NCI-H2227 treated with DMSO at 0.1 percent for 48 hours (cell line): Measurements from ENCODE around the gene TRABD2B.
"Not testable (repeated sequence)": the region's sequence is repeated elsewhere in the genome, so short reads cannot be mapped to it uniquely, and the experiment has no call there.

Source experiments
- DNase-seq: peaks from one replicate; lab custom pipeline; 2025; lab: John Stamatoyannopoulos, UW

TRABD2B gene

GRCh38 chr1:47967864-47968555 lies 29.2 kb downstream of the TRABD2B start:
- DNase-seq = no peak

GRCh38 chr1:47965816-47966215 lies 31.4 kb downstream of the TRABD2B start:
- DNase-seq = no peak

DNA sequence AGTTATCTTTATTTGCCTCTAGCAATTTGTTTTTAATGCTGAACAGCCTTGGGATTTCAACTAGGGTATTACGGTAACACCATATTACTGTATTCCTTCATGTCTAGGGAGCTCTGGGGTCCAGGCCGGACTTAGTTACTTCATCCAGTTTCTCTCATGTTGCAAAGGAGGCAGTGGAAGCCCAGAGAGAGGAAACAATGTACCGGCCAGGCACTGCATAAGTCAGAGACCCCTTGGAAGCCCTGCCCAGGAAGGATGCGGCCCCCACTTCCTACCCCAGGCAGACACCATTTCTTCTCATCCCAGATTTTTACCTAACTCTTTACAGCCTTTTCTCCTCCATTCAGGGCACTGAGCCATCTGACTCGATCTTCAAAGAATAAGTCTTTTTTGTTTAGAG lies 32.5 kb downstream of the TRABD2B start:
- no peak for DNase-seq

GRCh38 chr1:47963568-47964358 lies 33.4 kb downstream of the TRABD2B start:
- no peak for DNase-seq

DNA sequence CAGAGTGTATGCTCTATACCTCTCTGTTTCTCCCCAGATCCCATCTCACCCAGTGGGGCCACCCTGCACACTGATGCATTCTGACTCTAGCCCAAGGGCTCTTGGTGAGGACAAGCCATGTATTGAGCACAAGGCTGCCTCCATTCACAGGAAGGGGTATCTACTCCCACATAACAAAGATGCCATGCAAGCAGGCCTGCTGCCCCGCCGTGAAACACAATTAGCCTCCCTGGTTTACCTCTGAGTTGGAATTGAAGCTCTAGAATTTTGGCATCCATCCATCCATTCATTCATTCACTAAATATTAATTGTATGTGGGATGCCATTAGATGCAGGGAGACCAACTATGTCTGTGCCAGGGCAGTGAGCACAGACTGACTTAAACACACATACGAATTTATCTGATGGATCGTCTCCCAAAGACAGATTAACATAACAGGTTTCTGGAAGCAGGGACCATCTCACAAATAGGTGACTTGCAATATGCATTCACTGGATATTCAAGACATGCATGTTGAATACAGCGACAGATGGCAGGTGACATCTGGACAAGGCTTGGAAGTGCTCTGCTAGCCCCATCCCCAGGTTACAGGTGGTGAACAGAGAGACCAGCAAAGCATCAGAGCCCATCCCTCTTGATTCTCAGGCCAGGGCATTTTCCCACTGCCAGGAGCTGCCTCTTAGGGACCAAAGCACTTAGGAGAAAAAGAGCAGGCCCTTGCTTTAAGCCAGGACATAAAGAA lies 34.3 kb downstream of the TRABD2B start:
- no peak for DNase-seq

DNA sequence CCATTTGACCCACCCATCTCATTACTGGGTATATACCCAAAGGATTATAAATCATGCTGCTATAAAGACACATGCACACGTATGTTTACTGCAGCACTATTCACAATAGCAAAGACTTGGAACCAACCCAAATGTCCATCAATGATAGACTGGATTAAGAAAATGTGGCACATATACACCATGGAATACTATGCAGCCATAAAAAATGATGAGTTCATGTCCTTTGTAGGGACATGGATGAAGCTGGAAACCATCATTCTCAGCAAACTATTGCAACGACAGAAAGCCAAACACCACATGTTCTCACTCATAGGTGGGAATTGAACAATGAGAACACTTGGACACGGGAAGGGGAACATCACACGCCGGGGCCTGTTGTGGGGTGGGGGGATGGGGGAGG lies 35.4 kb downstream of the TRABD2B start:
- not testable (repeated sequence) for DNase-seq

DNA sequence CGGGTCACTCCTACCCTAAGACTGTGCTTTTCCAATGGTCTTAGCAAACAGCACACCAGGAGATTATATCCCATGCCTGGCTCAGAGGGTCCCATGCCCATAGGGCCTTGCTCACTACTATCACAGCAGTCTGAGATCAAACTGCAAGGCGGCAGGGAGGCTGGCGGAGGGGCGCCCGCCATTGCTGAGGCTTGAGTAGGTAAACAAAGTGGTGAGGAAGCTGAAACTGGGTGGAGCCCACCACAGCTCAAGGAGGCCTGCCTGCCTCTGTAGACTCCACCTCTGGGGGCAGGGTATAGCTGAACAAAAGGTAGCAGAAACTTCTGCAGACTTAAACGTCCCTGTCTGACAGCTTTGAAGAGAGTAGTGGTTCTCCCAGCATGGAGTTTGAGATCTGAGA lies 40.7 kb downstream of the TRABD2B start:
- not testable (repeated sequence) for DNase-seq

DNA sequence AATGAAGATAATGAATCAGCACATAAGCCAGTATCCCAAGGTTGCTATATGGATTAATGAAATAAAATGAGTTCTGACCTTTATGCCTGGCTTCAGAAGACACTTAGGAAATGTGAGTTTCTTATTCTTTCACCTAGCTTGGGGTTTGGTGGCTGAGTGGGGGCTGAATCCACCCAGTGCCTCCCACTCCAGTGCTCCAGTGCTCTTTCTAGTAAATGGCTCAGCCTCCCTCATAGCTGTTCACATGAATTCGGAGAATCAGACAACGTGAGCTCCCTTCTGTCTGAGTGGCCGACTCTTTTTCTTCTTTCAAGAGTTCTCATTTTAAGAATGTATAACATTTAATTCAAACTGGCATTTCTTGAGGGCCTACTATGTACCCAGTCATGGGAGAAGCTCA lies 43.5 kb downstream of the TRABD2B start:
- no peak for DNase-seq

GRCh38 chr1:47951545-47952235 lies 45.5 kb downstream of the TRABD2B start:
- no peak for DNase-seq

DNA sequence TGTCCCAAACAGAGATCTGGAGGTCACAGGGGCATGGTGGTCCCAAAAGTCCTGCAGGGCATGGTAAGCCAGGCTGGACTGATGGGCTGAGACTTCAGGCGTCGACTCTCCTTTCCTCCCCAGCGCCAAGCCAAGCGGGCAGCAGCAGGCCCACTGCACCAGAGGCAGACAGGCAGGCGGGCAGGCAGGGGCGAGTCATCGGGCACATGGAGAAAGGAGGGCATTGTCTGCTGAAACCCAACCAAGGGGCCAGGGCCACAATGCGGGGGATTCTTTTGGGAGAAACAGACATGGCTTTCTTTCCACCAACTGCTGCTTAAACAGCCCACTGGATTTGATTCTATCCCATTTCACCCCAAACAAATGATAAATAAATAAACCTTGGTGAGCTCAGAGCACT lies 46.2 kb downstream of the TRABD2B start:
- DNase-seq = no peak

- DNase-seq = no peak
Measured at GRCh38 chr1:47950471-47950870, 46.7 kb downstream of the TRABD2B start.

DNA sequence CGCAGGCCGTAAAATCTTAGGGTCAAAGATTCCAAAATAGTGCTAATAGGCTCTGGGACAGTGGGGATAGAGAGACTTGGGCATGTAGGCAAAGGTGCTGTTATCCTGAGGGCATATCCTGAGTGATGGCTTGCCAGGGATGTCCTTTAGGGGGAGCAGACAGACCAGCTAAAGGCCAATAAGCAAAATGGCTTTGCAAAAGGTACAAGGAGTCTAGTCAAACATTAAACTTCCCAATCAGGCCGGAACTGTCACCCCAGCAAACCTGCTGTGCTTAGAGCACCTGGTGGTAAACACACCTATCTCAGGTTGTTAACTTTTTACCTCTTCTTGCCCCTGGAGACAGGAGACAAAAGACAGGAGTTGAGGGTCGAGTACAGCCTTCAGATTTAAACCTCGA lies 49.1 kb downstream of the TRABD2B start:
- no peak for DNase-seq

GRCh38 chr1:47947531-47947930 lies 49.7 kb downstream of the TRABD2B start:
- DNase-seq = no peak

DNA sequence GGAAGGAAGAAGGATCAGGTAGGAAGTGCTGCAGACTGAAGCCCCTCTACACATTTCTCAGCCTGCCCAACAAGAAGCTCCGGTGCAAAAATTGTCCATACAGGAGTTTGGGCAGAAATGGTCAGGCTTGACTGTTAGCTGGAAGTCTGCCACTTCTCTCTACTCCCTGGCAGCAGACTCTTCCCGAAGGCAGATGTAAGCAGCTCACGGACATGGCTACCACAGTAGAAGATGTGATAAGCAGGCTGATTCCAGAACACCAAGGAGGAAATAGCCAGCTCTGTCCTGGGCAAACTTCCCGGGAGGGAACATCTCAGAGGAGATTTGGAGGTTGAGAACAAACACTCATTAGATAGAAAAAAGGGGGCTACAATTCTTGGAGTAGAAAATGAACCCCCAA lies 52.6 kb downstream of the TRABD2B start:
- no peak for DNase-seq

- DNase-seq = no peak
Measured at GRCh38 chr1:47942240-47942629, 55.0 kb downstream of the TRABD2B start.

DNA sequence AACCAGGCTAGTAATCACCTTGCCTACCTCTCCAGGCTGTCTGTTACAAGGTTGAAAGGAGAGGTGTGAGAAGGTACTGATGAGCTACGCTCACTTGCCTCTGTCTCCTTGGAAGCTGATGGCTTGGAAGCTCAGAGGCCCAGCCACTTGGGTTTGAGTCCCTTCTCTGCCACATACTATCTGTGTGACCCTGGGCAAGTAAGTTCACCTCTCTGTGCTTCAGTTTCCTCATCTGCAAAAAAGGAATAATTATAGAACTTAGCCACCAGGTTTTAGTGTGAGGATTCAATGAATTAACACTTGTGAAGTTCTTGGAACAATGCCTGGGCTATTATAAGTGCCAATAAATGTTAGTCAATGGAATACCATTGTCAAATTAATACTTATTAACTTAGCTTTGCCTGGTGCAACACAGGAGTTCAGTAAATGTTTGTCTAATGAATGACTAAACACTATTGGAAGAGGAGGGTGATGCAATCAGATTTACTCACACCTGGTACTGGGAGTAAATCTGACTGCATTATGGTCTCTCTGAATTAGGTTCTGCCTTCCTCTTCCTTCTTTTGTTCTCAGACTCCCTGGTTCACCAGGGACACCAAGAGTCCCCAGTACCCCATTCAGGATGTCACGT lies 55.5 kb downstream of the TRABD2B start:
- DNase-seq = no peak

GRCh38 chr1:47940779-47941178 lies 56.4 kb downstream of the TRABD2B start:
- DNase-seq = no peak

DNA sequence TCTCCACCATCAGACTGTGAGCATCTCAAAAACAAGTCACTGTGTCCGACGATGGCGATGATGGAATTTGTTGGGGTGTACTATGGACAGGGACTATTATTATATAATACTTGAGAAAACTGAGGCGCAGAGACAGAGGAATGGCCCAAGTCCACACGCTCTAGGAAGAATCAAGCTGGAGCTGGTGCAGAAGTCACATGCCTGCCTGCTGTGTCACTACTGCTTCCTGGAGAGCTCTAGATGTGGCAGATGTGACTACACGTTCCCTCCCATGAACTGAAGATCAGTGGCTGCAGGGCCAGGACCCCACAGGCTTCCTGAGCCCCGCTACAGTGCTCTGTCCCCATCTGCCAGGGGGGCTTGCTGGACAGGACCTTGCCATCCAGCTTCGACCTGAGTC lies 56.9 kb downstream of the TRABD2B start:
- no peak for DNase-seq

DNA sequence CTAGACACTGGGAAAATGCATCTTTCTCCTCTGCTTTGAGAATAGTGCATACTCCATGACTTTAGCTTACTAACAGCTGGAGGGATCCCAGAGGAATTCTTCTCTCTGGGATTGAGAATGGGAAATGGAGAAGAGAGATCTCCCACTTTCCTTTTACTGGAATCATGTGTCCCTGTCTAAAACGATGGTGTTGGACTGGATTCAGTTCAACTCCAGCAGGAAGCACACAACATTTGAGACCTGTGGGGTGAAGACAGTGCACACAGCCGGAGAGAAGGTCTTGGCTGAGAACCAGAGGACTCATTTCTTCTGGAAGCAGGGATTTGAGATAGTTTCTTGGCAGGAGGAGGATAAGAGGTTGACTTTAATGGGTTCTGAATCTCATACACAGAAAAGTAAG lies 58.7 kb downstream of the TRABD2B start:
- no peak for DNase-seq

DNA sequence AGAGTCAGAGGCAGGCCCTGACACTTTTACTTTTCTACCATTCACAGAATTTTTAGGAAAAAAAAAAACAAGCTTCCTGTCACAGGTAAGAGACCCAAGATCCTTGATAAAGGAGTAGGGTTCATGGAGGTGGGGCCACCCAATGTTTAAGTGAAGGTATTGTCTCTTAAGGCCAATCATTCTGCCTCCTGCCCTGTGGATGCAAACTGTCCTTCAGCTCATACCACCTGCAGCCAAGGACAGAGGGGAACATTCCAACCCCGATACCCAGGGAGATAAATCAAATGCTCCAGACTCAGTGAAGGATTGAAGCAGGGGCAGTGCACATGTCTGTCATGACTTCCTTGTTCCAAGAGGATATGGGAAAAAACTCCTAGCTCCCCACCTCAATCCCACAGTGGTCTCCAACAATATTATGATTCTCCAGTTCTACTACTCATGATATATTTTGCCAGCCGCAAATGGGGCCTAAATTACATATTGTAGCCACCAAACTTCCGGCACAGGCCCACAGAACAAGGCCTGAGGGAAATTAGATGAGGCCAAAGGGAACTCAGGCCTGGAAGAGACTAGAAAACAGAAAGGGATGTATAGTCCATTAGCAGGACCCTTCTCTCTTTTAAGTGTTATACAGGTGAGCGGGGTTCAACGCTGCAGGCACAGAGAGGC lies 59.5 kb downstream of the TRABD2B start:
- no peak for DNase-seq

DNA sequence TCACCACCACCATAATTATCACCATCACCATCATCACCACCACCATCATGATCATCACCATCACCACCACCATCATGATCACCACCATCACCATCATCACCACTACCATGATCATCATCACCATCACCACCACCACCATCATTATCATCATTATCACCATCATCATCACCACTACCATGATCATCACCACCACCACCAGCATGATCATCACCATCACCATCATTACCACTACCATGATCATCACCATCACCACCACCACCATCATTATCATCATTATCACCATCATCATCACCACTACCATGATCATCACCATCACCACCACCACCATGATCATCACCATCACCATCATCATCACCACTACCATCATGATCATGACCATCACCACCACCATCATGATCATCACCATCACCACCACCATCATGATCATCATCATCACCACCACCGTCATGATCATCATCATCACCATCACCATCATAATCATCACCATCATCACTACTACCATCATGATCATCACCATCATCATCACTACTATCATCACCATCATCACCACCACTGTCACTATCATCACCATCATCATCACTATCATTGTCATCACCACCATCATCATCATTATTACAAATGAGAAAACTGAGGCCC lies 60.2 kb downstream of the TRABD2B start:
- DNase-seq = no peak
